GM12878 (cell line): ENCODE results near the gene NSUN2. TPM values are rescaled to one million over a fixed set of nuclear protein-coding genes. Genes with fewer than 3 reads are reported as not detected.

Experiments used
- ATAC-seq: fragments of 200-7000 bp; cut with Tn5 transposase; 3 replicates; pipeline ENCODE4 v1.9.1; 2020; ENCODE audit warnings: mild to moderate bottlenecking, moderate library complexity
- BruUV-seq: library from RNA; stranded (reverse); fragments of 400-500 nt; replicated peaks from 2 replicates; lab custom pipeline; 2021; lab: Mats Ljungman, UMichigan
- CTCF ChIA-PET: fragments of 300-600 bp; sonication (Branson Sonifier 250); formaldehyde crosslinking; extraction: SDS; loops from one replicate; lab custom pipeline; 2021; ENCODE audit warnings: inconsistent platforms; lab: Yijun Ruan, JAX
- POLR2A ChIA-PET: fragments of 350-600 bp; formaldehyde crosslinking; extraction: SDS; loops from one replicate; lab custom pipeline; 2021; ENCODE audit warnings: inconsistent platforms; lab: Charles Lee
- RAD21 ChIA-PET: fragments of 300-600 bp; sonication (Branson Sonifier 250); formaldehyde crosslinking; loops from one replicate; lab custom pipeline; 2023; ENCODE audit warnings: antibody characterized with exemption; ENCODE audit not compliant: unreplicated experiment; lab: Charles Lee
- SMC1A ChIA-PET: fragments of 300-600 bp; sonication (Branson Sonifier 250); formaldehyde crosslinking; loops from one replicate; lab custom pipeline; 2023; ENCODE audit not compliant: unreplicated experiment, uncharacterized antibody; lab: Charles Lee
- DNase-seq: peaks from one replicate; pipeline ENCODE4 v3.0.0-alpha.2; 2011; ENCODE audit warnings: low read depth, low spot score
- FAIRE-seq: peaks from 3 replicates; lab custom pipeline; 2011; peaks lifted over from hg19 to GRCh38; lab: Jason Lieb, UNC
- H2AFZ ChIP-seq: 2 replicates; pipeline ENCODE4 v1.6.0; 2011; ENCODE audit warnings: low read depth, low read length, control low read depth; ENCODE audit not compliant: control insufficient read depth
- H3K27ac ChIP-seq: 2 replicates; pipeline ENCODE4 v1.5.1; 2011; ENCODE audit warnings: control low read depth; ENCODE audit not compliant: control insufficient read depth, insufficient read depth
- H3K27me3 ChIP-seq, 2 experiments: replicated peaks in 1 of 2; 2 replicates each; pipeline versions ENCODE4 v1.6.0 to v1.6.1; 2011; ENCODE audit warnings: low read length in 1 of 2; ENCODE audit not compliant: control insufficient read depth in 2 of 2, insufficient read depth in 2 of 2
- H3K36me3 ChIP-seq, 2 experiments: 2 replicates each; pipeline ENCODE4 v1.5.1; 2011; ENCODE audit warnings: low read length in 1 of 2; ENCODE audit not compliant: control insufficient read depth in 2 of 2, insufficient read depth in 2 of 2
- H3K4me1 ChIP-seq: 2 replicates; pipeline ENCODE4 v1.6.1; 2011; ENCODE audit warnings: mild to moderate bottlenecking, low read length, moderate library complexity, mixed read lengths; ENCODE audit not compliant: control insufficient read depth, insufficient read depth
- H3K4me2 ChIP-seq: 2 replicates; pipeline ENCODE4 v1.6.0; 2011; ENCODE audit warnings: control low read depth; ENCODE audit not compliant: control insufficient read depth, insufficient read depth
- H3K4me3 ChIP-seq: fragments of 200-600 bp; sonication (generic); 2 replicates; pipeline ENCODE4 v1.5.1; 2016
- H3K79me2 ChIP-seq: 2 replicates; pipeline ENCODE4 v1.6.0; 2011; ENCODE audit warnings: low read length; ENCODE audit not compliant: control insufficient read depth, insufficient read depth
- H3K9ac ChIP-seq: 2 replicates; pipeline ENCODE4 v1.8.0; 2011; ENCODE audit warnings: low read length, control low read depth, mixed read lengths; ENCODE audit not compliant: control insufficient read depth, insufficient read depth
- H3K9me3 ChIP-seq: replicated peaks from 3 replicates; pipeline ENCODE4 v1.5.1; 2011; ENCODE audit warnings: mild to moderate bottlenecking, low read length; ENCODE audit not compliant: control insufficient read depth, insufficient read depth
- H4K20me1 ChIP-seq: 2 replicates; pipeline ENCODE4 v1.6.0; 2011; ENCODE audit not compliant: control insufficient read depth, insufficient read depth
- DPF2 ChIP-seq: fragments of 450-650 bp; IDR thresholded peaks from 2 replicates; pipeline ENCODE4 v1.6.1; 2017; ENCODE audit warnings: mild to moderate bottlenecking
- MXI1 ChIP-seq: fragments of 150-350 bp; IDR thresholded peaks from 2 replicates; pipeline ENCODE4 v1.6.1; 2011; ENCODE audit warnings: low read depth, mild to moderate bottlenecking, inconsistent platforms, low read length, improper control_type of control experiment
- SMAD1 ChIP-seq: fragments of 450-650 bp; IDR thresholded peaks from 2 replicates; pipeline ENCODE4 v1.6.1; 2018; ENCODE audit warnings: mild to moderate bottlenecking, low read depth; ENCODE audit not compliant: partially characterized antibody
- TAF1 ChIP-seq: IDR thresholded peaks from 2 replicates; pipeline ENCODE4 v1.6.1; 2011; ENCODE audit warnings: mild to moderate bottlenecking, low read depth, low read length, borderline replicate concordance
- ZBED1 ChIP-seq: IDR thresholded peaks from 2 replicates; pipeline ENCODE4 v1.6.1; 2016; ENCODE audit warnings: borderline replicate concordance
- WGBS: methylation state at CpG from one replicate; pipeline ENCODE4 v1.1.6; 2016; ENCODE audit warnings: low lambda C conversion rate; ENCODE audit not compliant: insufficient replicate concordance, insufficient coverage; ENCODE audit errors: missing lambda C conversion rate; 5-methylcytosine and 5-hydroxymethylcytosine counted together
- in situ Hi-C: fragments of 300-500 bp; cut with MboI; formaldehyde crosslinking; loops from 9 replicates; pipeline ENCODE4 v1.14.3; 2018; ENCODE audit warnings: mixed read lengths
- intact Hi-C: fragments of 100-400 bp; cut with micrococcal nuclease; formaldehyde crosslinking; loops from one replicate; pipeline ENCODE4 v1.14.2; 2022; ENCODE audit not compliant: unreplicated experiment
- polyA plus RNA-seq, 11 experiments: library from polyadenylated mRNA; depleted of rRNA in 4 of 11; unstranded in 6 of 11; stranded (reverse) in 5 of 11; fragments of >200 nt; fragmentation: Nextera tagmentation in 4 of 11; fragmentation: Illumina TruSeq in 1 of 11; extraction: Ambion mirVana in 4 of 11; extraction: Trizol in 1 of 11; gene quantifications; 1 replicate in 1 of 11; 2 replicates in 10 of 11; pipeline versions ENCODE4 v1.2.1 to v1.2.3, GENCODE V29; 2011 to 2016; ENCODE audit warnings: inconsistent platforms in 2 of 11, missing spikeins in 2 of 11, low read depth in 1 of 11
- total RNA-seq, 4 experiments: library from RNA; depleted of rRNA in 3 of 4; stranded (reverse); fragments of >200 nt in 3 of 4; fragmentation: Illumina TruSeq in 1 of 4; extraction: Trizol in 1 of 4; gene quantifications; 2 replicates each; pipeline versions ENCODE4 v1.2.1 to v1.2.3, GENCODE V29; 2013 to 2021

Gene NSUN2
- total and polyA plus RNA-seq, 10 of the 15 experiments (the other 5 are each of a cell fraction or from before 2014, with no cell fraction given) = 8.0 to 112 (median 91.1) TPM

GRCh38 chr5:6550628-6551027 is 82.2 kb downstream of the NSUN2 start:
- no peak for TF ChIP-seq MXI1
- no peak for TF ChIP-seq TAF1
- TF ChIP-seq ZBED1 = no peak
- no peak for TF ChIP-seq DPF2
- no peak for TF ChIP-seq SMAD1
- no peak overlapping the region for H3K4me3 ChIP-seq
- intact Hi-C loops (no loop called here), in situ Hi-C loops (no loop called here)
- RAD21 ChIA-PET = no interaction called here
- H3K4me1 ChIP-seq = no peaks in the 10 kb centered on the region
- no peak overlapping the region for H3K9ac ChIP-seq
- H2AFZ ChIP-seq = no peak overlapping the region
- no peak for DNase-seq
- H3K4me2 ChIP-seq = no peak overlapping the region
- no peak for FAIRE-seq
- H3K79me2 ChIP-seq = no peaks in the 10 kb centered on the region
- POLR2A ChIA-PET = no interaction called here
- CTCF ChIA-PET = no interaction called here
- peaks cover 1% of the 10 kb centered on the region; the same call in 1 of the 3 replicates for H3K9me3 ChIP-seq
- no peak for ATAC-seq
- H3K36me3 ChIP-seq = no peaks in the 10 kb centered on the region
- peaks cover 0 to 1% of the 10 kb centered on the region in 2 experiments; a peak in 1 of 4 replicates for H3K27me3 ChIP-seq
- no peaks in the 10 kb centered on the region for H4K20me1 ChIP-seq
- SMC1A ChIA-PET = interaction anchor here (0.6 kb wide), 1 partner anchor 254 kb away, joined by 3 read pairs; no protein-coding TSS in a partner anchor
- no TSS peak for BruUV-seq
- 59% methylated on average over 7 of the region's 7 CpGs for WGBS
- no peak overlapping the region for H3K27ac ChIP-seq

Other genes with a start within 250 kb of the NSUN2 start
- gene UBE2QL1, start 184.2 kb downstream of the NSUN2 start, total RNA-seq (2014; rRNA removed) = not detected in 2 replicates
- 0.04 TPM in 1 of 2 replicates, not detected in the other for gene UBE2QL1, start 184.2 kb downstream of the NSUN2 start, total RNA-seq (2014; rRNA removed; fragmentation: Illumina TruSeq; extraction: Trizol)
- gene UBE2QL1, start 184.2 kb downstream of the NSUN2 start, total RNA-seq (2021) = 0.05 TPM in 1 of 2 replicates, not detected in the other
- gene UBE2QL1, start 184.2 kb downstream of the NSUN2 start, polyA plus RNA-seq (2011; rRNA removed) = 0.49 and 0.62 TPM in 2 replicates
- 0.03 TPM in 1 of 2 replicates, not detected in the other for gene UBE2QL1, start 184.2 kb downstream of the NSUN2 start, polyA plus RNA-seq (2014; fragmentation: Illumina TruSeq; extraction: Trizol)
- under 1 TPM in 1 of 2 experiments, not detected in 1; 0.04 TPM for gene UBE2QL1, start 184.2 kb downstream of the NSUN2 start, polyA plus RNA-seq (2014; fragmentation: Nextera tagmentation; extraction: Ambion mirVana)
- gene UBE2QL1, start 184.2 kb downstream of the NSUN2 start, polyA plus RNA-seq (2014; rRNA removed) = 0.06 TPM in 1 of 2 replicates, not detected in the other
- not detected for gene UBE2QL1, start 184.2 kb downstream of the NSUN2 start, polyA plus RNA-seq (2016; fragmentation: Nextera tagmentation; extraction: Ambion mirVana)
- gene SRD5A1, start 396 bp upstream of the NSUN2 start, total RNA-seq (2014; rRNA removed) = 7.5 and 11.7 TPM in 2 replicates
- 4.7 and 4.9 TPM in 2 replicates for gene SRD5A1, start 396 bp upstream of the NSUN2 start, total RNA-seq (2014; rRNA removed; fragmentation: Illumina TruSeq; extraction: Trizol)
- gene SRD5A1, start 396 bp upstream of the NSUN2 start, total RNA-seq (2021) = 13.9 and 20.1 TPM in 2 replicates
- 12.6 and 12.9 TPM in 2 replicates for gene SRD5A1, start 396 bp upstream of the NSUN2 start, polyA plus RNA-seq (2011; rRNA removed)
- gene SRD5A1, start 396 bp upstream of the NSUN2 start, polyA plus RNA-seq (2014; fragmentation: Illumina TruSeq; extraction: Trizol) = 5.3 and 8.1 TPM in 2 replicates
- 1 to 10 TPM in 1 of 2 experiments, under 1 TPM in 1; 0.76 to 2.0 TPM for gene SRD5A1, start 396 bp upstream of the NSUN2 start, polyA plus RNA-seq (2014; fragmentation: Nextera tagmentation; extraction: Ambion mirVana)
- gene SRD5A1, start 396 bp upstream of the NSUN2 start, polyA plus RNA-seq (2014; rRNA removed) = 17.0 and 17.9 TPM in 2 replicates
- 10 to 100 TPM; 15.0 to 16.5 TPM for gene SRD5A1, start 396 bp upstream of the NSUN2 start, polyA plus RNA-seq (2016; fragmentation: Nextera tagmentation; extraction: Ambion mirVana)
- gene TENT4A, start 80.4 kb upstream of the NSUN2 start, total RNA-seq (2014; rRNA removed) = 15.4 and 18.3 TPM in 2 replicates
- gene TENT4A, start 80.4 kb upstream of the NSUN2 start, total RNA-seq (2014; rRNA removed; fragmentation: Illumina TruSeq; extraction: Trizol) = 14.4 and 18.4 TPM in 2 replicates
- 26.1 and 30.6 TPM in 2 replicates for gene TENT4A, start 80.4 kb upstream of the NSUN2 start, total RNA-seq (2021)
- 8.7 and 10.5 TPM in 2 replicates for gene TENT4A, start 80.4 kb upstream of the NSUN2 start, polyA plus RNA-seq (2011; rRNA removed)
- 18.4 and 27.5 TPM in 2 replicates for gene TENT4A, start 80.4 kb upstream of the NSUN2 start, polyA plus RNA-seq (2014; fragmentation: Illumina TruSeq; extraction: Trizol)
- gene TENT4A, start 80.4 kb upstream of the NSUN2 start, polyA plus RNA-seq (2014; fragmentation: Nextera tagmentation; extraction: Ambion mirVana) = 1 to 10 TPM; 1.4 to 2.8 TPM
- gene TENT4A, start 80.4 kb upstream of the NSUN2 start, polyA plus RNA-seq (2014; rRNA removed) = 25.8 and 28.7 TPM in 2 replicates
- 1 to 10 TPM; 2.5 to 3.4 TPM for gene TENT4A, start 80.4 kb upstream of the NSUN2 start, polyA plus RNA-seq (2016; fragmentation: Nextera tagmentation; extraction: Ambion mirVana)